Omental fat pad (tissue), 4 donors: ENCODE results near the gene C1orf50. TPM values are rescaled to one million over a fixed set of nuclear protein-coding genes. Genes with fewer than 3 reads are reported as not detected.

ENCODE experiments used
- ATAC-seq: fragments of 150-250 bp; one replicate; pipeline ENCODE4 v1.9.1; 2016; ENCODE audit warnings: mild to moderate bottlenecking, moderate library complexity; ENCODE audit not compliant: low FRiP score
- DNase-seq: peaks from one replicate; pipeline ENCODE4 v3.0.0-alpha.2; 2019; ENCODE audit warnings: low spot score
- total RNA-seq, 4 donors: library from RNA; depleted of rRNA; stranded (reverse); fragments of >200 nt; gene quantifications; one replicate each; pipeline ENCODE4 v1.1.0, GENCODE V29; 2016
- TF ChIP-seq, protein P1 (sequence below), 3 donors: fragments of 450-650 bp; IDR thresholded peaks; one replicate each; pipeline ENCODE4 v1.5.1; 2016 to 2017; ENCODE audit warnings: antibody characterized with exemption in 3 of 3, mild to moderate bottlenecking in 3 of 3, moderate library complexity in 2 of 3

The C1orf50 gene
- total RNA-seq, 4 donors from 2014 or later: 2.4 to 4.3 (median 3.1) TPM

DNA sequence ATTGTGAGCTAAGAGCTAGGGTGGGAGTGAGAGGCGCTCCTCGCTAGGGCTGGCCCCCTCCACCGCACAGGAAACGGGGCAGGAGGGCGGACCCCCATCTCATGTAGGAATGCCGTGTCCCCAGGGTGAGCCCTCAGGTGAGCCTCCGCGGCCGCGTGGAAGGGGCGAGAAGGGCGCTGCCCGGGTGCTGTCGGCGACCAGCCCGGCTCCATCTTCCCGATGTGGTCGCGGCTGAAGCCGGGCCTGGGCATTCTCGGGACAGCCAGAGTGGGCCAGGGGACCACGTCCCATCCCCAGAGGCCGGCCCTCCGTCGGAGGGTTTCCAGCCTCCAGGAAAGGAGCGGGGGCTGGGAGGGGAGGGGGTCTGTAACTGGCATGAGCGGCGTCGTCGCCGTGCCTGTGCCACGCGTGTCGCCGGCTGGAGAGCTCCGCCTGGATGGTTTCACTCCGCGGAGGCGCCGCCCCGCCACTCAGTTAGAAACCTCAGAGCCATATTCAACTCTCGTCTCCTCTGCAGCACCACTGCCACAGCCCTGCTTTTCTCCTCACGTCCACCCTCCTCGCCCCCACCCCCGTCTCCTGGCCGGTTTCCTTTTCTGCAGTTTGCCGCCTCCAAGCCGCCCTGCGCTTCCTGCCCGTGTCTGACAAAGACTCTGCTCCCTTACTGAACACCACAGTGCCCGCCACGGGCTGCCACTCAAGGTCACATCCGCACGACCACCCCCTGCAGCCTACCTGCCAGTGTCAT lies 18.1 kb downstream of the C1orf50 start, which contains the start of gene TMEM269:
Gene TMEM269 (plus strand): TSS at position 46 of the 748 bp plus-strand sequence. CDS start 4,903 bp downstream, outside the sequence.
- TF ChIP-seq, protein P1, sequence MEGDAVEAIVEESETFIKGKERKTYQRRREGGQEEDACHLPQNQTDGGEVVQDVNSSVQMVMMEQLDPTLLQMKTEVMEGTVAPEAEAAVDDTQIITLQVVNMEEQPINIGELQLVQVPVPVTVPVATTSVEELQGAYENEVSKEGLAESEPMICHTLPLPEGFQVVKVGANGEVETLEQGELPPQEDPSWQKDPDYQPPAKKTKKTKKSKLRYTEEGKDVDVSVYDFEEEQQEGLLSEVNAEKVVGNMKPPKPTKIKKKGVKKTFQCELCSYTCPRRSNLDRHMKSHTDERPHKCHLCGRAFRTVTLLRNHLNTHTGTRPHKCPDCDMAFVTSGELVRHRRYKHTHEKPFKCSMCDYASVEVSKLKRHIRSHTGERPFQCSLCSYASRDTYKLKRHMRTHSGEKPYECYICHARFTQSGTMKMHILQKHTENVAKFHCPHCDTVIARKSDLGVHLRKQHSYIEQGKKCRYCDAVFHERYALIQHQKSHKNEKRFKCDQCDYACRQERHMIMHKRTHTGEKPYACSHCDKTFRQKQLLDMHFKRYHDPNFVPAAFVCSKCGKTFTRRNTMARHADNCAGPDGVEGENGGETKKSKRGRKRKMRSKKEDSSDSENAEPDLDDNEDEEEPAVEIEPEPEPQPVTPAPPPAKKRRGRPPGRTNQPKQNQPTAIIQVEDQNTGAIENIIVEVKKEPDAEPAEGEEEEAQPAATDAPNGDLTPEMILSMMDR (IDR thresholded peaks at IDR 0.05): no peak
- no peak for DNase-seq
- no peak for ATAC-seq

DNA sequence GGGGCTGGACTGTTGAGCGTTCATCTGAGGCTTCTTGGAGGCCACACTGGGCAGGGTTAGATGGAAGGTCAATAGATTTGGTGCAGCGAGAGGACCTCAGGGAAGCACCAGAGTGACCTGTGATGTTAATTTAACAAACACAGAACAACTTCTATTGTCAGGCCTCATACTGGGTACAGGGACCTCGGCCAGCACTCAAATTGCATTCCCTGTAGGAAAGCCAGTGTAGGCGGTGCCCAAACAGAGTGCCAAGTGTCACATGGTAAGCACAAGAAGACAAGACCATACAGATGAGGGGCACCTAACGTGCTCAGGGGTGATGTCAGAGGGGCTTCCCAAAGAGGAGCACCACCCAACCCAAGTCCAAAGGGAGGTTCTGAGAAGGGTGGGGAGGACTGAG lies 19.0 kb downstream of the C1orf50 start:
- TF ChIP-seq, protein P1 (IDR thresholded peaks at IDR 0.05): no peak
- no peak for DNase-seq
- no peak for ATAC-seq

GRCh38 chr1:42788021-42788420 lies 21.0 kb downstream of the C1orf50 start:
- TF ChIP-seq, protein P1 (IDR thresholded peaks at IDR 0.05): no peak
- ATAC-seq (no peak), DNase-seq (no peak)

- ATAC-seq (no peak), DNase-seq (no peak)
- TF ChIP-seq, protein P1 (IDR thresholded peaks at IDR 0.05): no peak
Observed at GRCh38 chr1:42793824-42794223, 26.8 kb downstream of the C1orf50 start.

GRCh38 chr1:42797414-42797813 lies 30.4 kb downstream of the C1orf50 start:
- ATAC-seq (no peak), DNase-seq (no peak)
- TF ChIP-seq, protein P1 (IDR thresholded peaks at IDR 0.05): no peak

DNA sequence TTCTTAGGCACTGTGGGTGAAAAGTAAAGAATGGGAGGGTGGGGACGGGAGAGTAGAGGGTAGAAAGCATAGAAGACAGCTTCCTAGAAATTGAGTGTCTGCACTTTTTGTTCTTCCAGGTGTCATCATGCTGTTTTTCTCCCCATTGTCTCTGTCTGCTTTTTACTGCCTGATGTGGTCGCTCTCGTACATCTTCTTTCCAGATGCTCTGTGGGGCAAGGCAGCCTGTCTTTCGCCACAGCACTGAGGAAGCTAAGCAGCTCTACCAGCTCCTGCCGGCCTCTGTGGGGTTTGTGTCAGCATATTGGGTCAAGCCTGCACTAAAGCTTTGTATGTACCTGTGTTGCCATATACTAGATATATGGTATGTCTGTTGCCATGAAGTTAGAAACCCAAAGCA lies 30.9 kb downstream of the C1orf50 start:
- TF ChIP-seq, protein P1 (IDR thresholded peaks at IDR 0.05): no peak
- no peak for DNase-seq
- no peak for ATAC-seq
